NCI-H2227 (cell line): ENCODE results near the gene IRF6.
A peak's percentile ranks its signal among the peaks of the same experiment; 100 is the strongest.

Experiments used
- DNase-seq: peaks from one replicate; lab custom pipeline; 2025; ENCODE audit not compliant: unreplicated experiment; lab: John Stamatoyannopoulos, UW

The IRF6 gene

GRCh38 chr1:209790286-209791193 is 15.4 kb downstream of the IRF6 start:
- DNase-seq: no peak

- DNase-seq: no peak
These were observed 16.7 kb downstream of the IRF6 start for GRCh38 chr1:209789245-209789644.

- no peak for DNase-seq
These were observed 18.4 kb downstream of the IRF6 start for GRCh38 chr1:209787551-209787950.

- DNase-seq: no peak
These were observed 19.8 kb downstream of the IRF6 start for GRCh38 chr1:209786146-209786545.

- DNase-seq: no peak
These were observed 20.4 kb downstream of the IRF6 start for GRCh38 chr1:209785592-209785991.

- DNase-seq: peak; percentile 100
These were observed 21.4 kb downstream of the IRF6 start, which contains the start of gene C1orf74 for GRCh38 chr1:209784265-209785169. Gene C1orf74, minus strand, starts transcription at chr1:209784559. Its CDS starts 925 bp downstream, at chr1:209783634.

- DNase-seq: peak; percentile 38
These were observed 22.6 kb downstream of the IRF6 start for GRCh38 chr1:209783386-209783785.

- DNase-seq: no peak
These were observed 25.7 kb downstream of the IRF6 start for GRCh38 chr1:209780268-209780667.

- no peak for DNase-seq
These were observed 27.8 kb downstream of the IRF6 start for GRCh38 chr1:209778102-209778501.

- DNase-seq: no peak
These were observed 28.4 kb downstream of the IRF6 start for GRCh38 chr1:209777587-209777986.

GRCh38 chr1:209775678-209776077 is 30.3 kb downstream of the IRF6 start:
- no peak for DNase-seq

- DNase-seq: no peak
These were observed 31.4 kb downstream of the IRF6 start for GRCh38 chr1:209774592-209774991.

GRCh38 chr1:209772126-209772525 is 33.8 kb downstream of the IRF6 start:
- DNase-seq: no peak

- no peak for DNase-seq
These were observed 35.1 kb downstream of the IRF6 start for GRCh38 chr1:209770636-209771415.

GRCh38 chr1:209769971-209770370 is 36.0 kb downstream of the IRF6 start:
- no peak for DNase-seq

GRCh38 chr1:209769171-209769904 is 36.6 kb downstream of the IRF6 start:
- DNase-seq: no peak

GRCh38 chr1:209768354-209768774 is 37.6 kb downstream of the IRF6 start:
- DNase-seq: no peak

GRCh38 chr1:209767706-209768105 is 38.2 kb downstream of the IRF6 start:
- no peak for DNase-seq

GRCh38 chr1:209767096-209767495 is 38.8 kb downstream of the IRF6 start:
- DNase-seq: no peak

GRCh38 chr1:209766051-209766450 is 39.9 kb downstream of the IRF6 start:
- no peak for DNase-seq
